Fibroblast of lung (primary cell): ENCODE results near the gene MIEF2. TPM values are rescaled to one million over a fixed set of nuclear protein-coding genes. Genes with fewer than 3 reads are reported as not detected.

Experiments used
- DNase-seq, 2 donors: peaks; one replicate each; pipeline versions ENCODE4 v3.0.0 to v3.0.0-alpha.2; 2010; ENCODE audit warnings: low read depth in 2 of 2
- H2AFZ ChIP-seq: 2 replicates; pipeline ENCODE4 v1.5.1; 2012; ENCODE audit warnings: low read length, control low read depth, inconsistent platforms
- H3K27ac ChIP-seq: 2 replicates; pipeline ENCODE4 v1.5.1; 2011; ENCODE audit warnings: low read length, control low read depth; ENCODE audit not compliant: insufficient read depth
- H3K27me3 ChIP-seq: 2 replicates; pipeline ENCODE4 v1.5.1; 2011; ENCODE audit warnings: mild to moderate bottlenecking, low read length; ENCODE audit not compliant: control insufficient read depth, insufficient read depth
- H3K36me3 ChIP-seq: 2 replicates; pipeline ENCODE4 v1.5.1; 2011; ENCODE audit warnings: low read length; ENCODE audit not compliant: control insufficient read depth, insufficient read depth
- H3K4me1 ChIP-seq: 2 replicates; pipeline ENCODE4 v1.5.1; 2011; ENCODE audit warnings: low read length; ENCODE audit not compliant: control insufficient read depth, insufficient read depth; ENCODE audit errors: extremely low read depth
- H3K4me2 ChIP-seq: 2 replicates; pipeline ENCODE4 v1.5.1; 2011; ENCODE audit warnings: low read length, control low read depth; ENCODE audit not compliant: insufficient read depth; ENCODE audit errors: extremely low read depth
- H3K4me3 ChIP-seq, 4 experiments: fragments of 200-600 bp in 1 of 4; sonication (generic) in 1 of 4; replicated peaks in 1 of 4; 2 replicates each; pipeline ENCODE4 v1.5.1; 2011 to 2016; ENCODE audit warnings: low read length in 4 of 4, low read depth in 3 of 4, mild to moderate bottlenecking in 3 of 4, control low read depth in 2 of 4, inconsistent platforms in 1 of 4, mixed read lengths in 1 of 4; ENCODE audit not compliant: insufficient read depth in 1 of 4; ENCODE audit errors: control extremely low read depth in 1 of 4
- H3K79me2 ChIP-seq: 2 replicates; pipeline ENCODE4 v1.5.1; 2012; ENCODE audit warnings: mild to moderate bottlenecking, low read length, inconsistent platforms; ENCODE audit not compliant: control insufficient read depth, insufficient read depth
- H3K9ac ChIP-seq: 2 replicates; pipeline ENCODE4 v1.5.1; 2011; ENCODE audit warnings: mild to moderate bottlenecking, low read length, control low read depth; ENCODE audit not compliant: insufficient read depth
- H3K9me3 ChIP-seq: 2 replicates; pipeline ENCODE4 v1.5.1; 2012; ENCODE audit warnings: low read depth, low read length; ENCODE audit not compliant: control insufficient read depth, insufficient read depth
- H4K20me1 ChIP-seq: 2 replicates; pipeline ENCODE4 v1.5.1; 2011; ENCODE audit warnings: low read length; ENCODE audit not compliant: control insufficient read depth, insufficient read depth; ENCODE audit errors: extremely low read depth
- EZH2 ChIP-seq: IDR thresholded peaks from 2 replicates; pipeline ENCODE4 v1.5.1; 2012; ENCODE audit warnings: low read length, control low read depth, mild to moderate bottlenecking; ENCODE audit errors: missing control alignments
- polyA plus RNA-seq, 2 donors: library from polyadenylated mRNA; depleted of rRNA in 1 of 2; stranded (reverse) in 1 of 2; unstranded in 1 of 2; fragments of >200 nt; gene quantifications; 2 replicates each; pipeline ENCODE4 v1.2.1, GENCODE V29; 2011 to 2012; ENCODE audit warnings: missing spikeins in 1 of 2
- total RNA-seq: library from RNA; depleted of rRNA; stranded (reverse); fragments of >200 nt; gene quantifications from 2 replicates; pipeline ENCODE4 v1.2.1, GENCODE V29; 2014
- TF ChIP-seq, protein P1 (sequence below), 2 donors: IDR thresholded peaks in 1 of 2; conservative IDR thresholded peaks in 1 of 2; 1 replicate in 1 of 2; 2 replicates in 1 of 2; pipeline ENCODE4 v1.5.1; 2011 to 2012; ENCODE audit warnings: low read length in 2 of 2, control low read depth in 1 of 2, inconsistent platforms in 1 of 2, low read depth in 1 of 2, mild to moderate bottlenecking in 1 of 2

MIEF2 gene
- total and polyA plus RNA-seq, 2 donors (not counting 1 experiment from before 2014, with no cell fraction given) = 3.9 to 16.2 TPM

DNA sequence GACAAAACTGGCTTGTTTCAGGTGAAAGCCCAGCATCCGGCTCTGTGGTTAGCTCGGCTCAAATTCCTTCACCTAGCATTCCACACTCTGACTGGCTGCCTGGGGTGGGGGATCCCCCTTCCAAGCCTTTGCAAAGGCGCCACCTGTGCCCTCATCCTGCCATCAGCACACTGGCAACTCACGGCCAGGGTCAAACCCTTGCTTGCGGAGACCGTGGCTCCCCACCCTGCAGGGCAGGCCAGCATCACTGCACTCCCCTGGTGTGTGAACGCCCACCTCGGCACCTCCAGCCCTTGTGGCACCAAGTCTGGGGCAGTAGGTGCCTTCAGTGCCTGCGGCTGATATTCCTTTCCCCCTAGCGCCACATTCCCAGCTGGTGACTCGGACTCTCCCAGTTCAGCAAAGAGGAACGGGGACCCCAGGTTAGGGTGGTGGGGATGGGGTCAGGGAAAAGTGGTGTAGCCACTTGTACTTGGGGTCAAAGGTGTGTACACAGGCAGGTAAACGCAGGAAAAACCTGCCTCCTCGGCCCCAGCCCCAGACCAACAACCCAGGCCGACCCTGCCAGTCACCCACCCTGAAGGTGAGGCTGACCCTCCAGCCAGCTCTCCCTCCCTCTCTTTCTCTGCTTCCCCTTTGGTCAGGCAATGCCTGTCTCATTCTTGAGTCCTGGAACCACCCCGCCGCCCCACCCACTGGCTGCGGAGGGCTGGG, 3.0 kb upstream of the MIEF2 start:
- Histone ChIP-seq H3K4me3 (peak overlapping the region; percentile 51 to 91 (median 67)), H3K9me3 (no peaks in the 10 kb centered on the region), H3K79me2 (peaks cover 34% of the 10 kb centered on the region), H3K27me3 (no peaks in the 10 kb centered on the region), H4K20me1 (no peaks in the 10 kb centered on the region), H2AFZ (no peak overlapping the region), H3K27ac (peak overlapping the region; percentile 96), H3K36me3 (peaks cover 30% of the 10 kb centered on the region), H3K4me1 (peaks cover 24% of the 10 kb centered on the region), H3K9ac (peak overlapping the region; percentile 96), H3K4me2 (peak overlapping the region; percentile 95)
- DNase-seq = no peak
- TF ChIP-seq EZH2 = no peak
- TF ChIP-seq, protein P1, sequence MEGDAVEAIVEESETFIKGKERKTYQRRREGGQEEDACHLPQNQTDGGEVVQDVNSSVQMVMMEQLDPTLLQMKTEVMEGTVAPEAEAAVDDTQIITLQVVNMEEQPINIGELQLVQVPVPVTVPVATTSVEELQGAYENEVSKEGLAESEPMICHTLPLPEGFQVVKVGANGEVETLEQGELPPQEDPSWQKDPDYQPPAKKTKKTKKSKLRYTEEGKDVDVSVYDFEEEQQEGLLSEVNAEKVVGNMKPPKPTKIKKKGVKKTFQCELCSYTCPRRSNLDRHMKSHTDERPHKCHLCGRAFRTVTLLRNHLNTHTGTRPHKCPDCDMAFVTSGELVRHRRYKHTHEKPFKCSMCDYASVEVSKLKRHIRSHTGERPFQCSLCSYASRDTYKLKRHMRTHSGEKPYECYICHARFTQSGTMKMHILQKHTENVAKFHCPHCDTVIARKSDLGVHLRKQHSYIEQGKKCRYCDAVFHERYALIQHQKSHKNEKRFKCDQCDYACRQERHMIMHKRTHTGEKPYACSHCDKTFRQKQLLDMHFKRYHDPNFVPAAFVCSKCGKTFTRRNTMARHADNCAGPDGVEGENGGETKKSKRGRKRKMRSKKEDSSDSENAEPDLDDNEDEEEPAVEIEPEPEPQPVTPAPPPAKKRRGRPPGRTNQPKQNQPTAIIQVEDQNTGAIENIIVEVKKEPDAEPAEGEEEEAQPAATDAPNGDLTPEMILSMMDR (conservative IDR thresholded peaks at IDR 0.05 in 1 of 2, IDR thresholded peaks at IDR 0.05 in 1 of 2; ENCODE audit: low read depth in 1 of 2, low read length in 2 of 2) = no peak

DNA sequence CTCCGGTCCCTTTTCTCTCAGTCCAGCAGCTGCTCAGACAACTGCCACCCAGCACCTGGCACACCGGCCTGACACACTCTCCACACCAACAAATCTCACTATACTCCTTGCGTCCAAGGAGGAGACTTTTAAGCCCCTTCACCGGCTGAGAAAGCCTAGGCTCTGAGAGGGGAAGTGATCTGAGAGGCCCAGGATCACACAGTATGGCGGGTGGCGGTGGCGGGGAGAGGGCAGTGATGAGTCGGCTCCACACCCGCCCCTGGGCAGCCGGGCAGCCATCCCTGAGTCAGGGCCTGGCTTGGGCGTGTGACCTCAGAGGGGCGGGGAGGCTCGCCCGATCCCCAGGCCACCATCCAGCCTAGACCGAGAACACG, 2.5 kb upstream of the MIEF2 start:
- no peaks in the 10 kb centered on the region for H4K20me1 ChIP-seq
- DNase-seq = peak; percentile 65 to 71
- peaks cover 27% of the 10 kb centered on the region for H3K36me3 ChIP-seq
- peak overlapping the region; percentile 96 for H3K9ac ChIP-seq
- peak overlapping the region; percentile 96 for H3K27ac ChIP-seq
- peaks cover 34% of the 10 kb centered on the region for H3K79me2 ChIP-seq
- peaks cover 24% of the 10 kb centered on the region for H3K4me1 ChIP-seq
- peak overlapping the region; percentile 95 for H3K4me2 ChIP-seq
- H3K4me3 ChIP-seq = peak overlapping the region; percentile 51 to 91 (median 67)
- H3K9me3 ChIP-seq = no peaks in the 10 kb centered on the region
- H2AFZ ChIP-seq = peak overlapping the region; percentile 45
- H3K27me3 ChIP-seq = no peaks in the 10 kb centered on the region
- TF ChIP-seq EZH2 = no peak
- TF ChIP-seq, protein P1 (conservative IDR thresholded peaks at IDR 0.05 in 1 of 2, IDR thresholded peaks at IDR 0.05 in 1 of 2; ENCODE audit: low read depth in 1 of 2, low read length in 2 of 2) = no peak

DNA sequence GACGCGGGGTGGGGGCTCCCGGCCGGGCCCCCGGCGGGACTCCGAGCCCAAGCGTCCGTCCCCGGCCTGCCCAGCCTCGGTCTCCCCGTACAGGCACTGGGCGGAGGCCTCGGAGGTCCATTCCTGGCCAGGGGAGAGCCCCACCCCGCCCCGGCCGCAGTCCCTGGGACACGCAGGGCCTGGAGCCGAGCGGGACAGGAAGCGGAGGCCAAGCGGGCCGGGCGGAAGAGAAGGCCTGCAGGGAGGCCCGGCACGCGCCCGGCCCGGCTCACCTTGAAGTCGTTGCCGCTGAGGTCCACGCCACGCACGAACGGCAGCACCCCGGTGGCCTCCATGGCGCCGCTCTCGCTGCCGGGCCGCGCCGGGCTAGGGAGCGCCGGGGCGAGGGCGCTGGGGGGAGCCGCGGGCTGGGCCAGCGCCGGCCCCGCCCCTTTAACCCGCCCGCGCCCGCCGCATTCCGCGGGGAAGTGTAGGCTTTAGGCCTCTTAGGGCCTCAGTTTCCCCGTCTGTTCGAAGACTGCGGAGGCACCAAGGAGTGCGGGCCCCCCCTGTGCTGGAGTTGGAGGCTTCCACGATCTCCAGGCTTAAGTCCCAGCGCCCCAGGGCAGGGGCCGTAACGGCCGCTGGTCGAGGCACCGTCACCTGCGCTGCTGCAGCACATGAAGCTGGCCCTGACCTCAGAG, 2.0 kb upstream of the MIEF2 start, which contains the start of gene FLII:
TSS of gene FLII (minus strand) at position 383 of the 683 bp plus-strand sequence. CDS start at position 335, 48 bp downstream.
- H3K9me3 ChIP-seq = no peaks in the 10 kb centered on the region
- no peaks in the 10 kb centered on the region for H3K27me3 ChIP-seq
- no peaks in the 10 kb centered on the region for H4K20me1 ChIP-seq
- peak; percentile 43 to 53 for DNase-seq
- H3K4me3 ChIP-seq = peak within 1 kb of the TSS; percentile 51 to 91 (median 67)
- peaks cover 24% of the 10 kb centered on the region for H3K4me1 ChIP-seq
- TF ChIP-seq, protein P1 (conservative IDR thresholded peaks at IDR 0.05 in 1 of 2, IDR thresholded peaks at IDR 0.05 in 1 of 2; ENCODE audit: low read depth in 1 of 2, low read length in 2 of 2) = no peak
- no peak for TF ChIP-seq EZH2
- H3K79me2 ChIP-seq = peaks cover 34% of the 10 kb centered on the region
- H2AFZ ChIP-seq = peak within 1 kb of the TSS; percentile 79
- H3K4me2 ChIP-seq = peak within 1 kb of the TSS; percentile 95
- H3K36me3 ChIP-seq = peaks cover 27% of the 10 kb centered on the region
- H3K27ac ChIP-seq = peak within 1 kb of the TSS; percentile 96
- peak within 1 kb of the TSS; percentile 96 for H3K9ac ChIP-seq
